Iris pigment epithelial cell (primary cell): ENCODE results near the gene EPHX1.
"Not testable (repeated sequence)": the region's sequence is repeated elsewhere in the genome, so short reads cannot be mapped to it uniquely, and the experiment has no call there.

ENCODE experiments used
- DNase-seq: peaks from one replicate; pipeline ENCODE4 v3.0.0-alpha.2; 2011; ENCODE audit warnings: low read depth

EPHX1 gene

DNA sequence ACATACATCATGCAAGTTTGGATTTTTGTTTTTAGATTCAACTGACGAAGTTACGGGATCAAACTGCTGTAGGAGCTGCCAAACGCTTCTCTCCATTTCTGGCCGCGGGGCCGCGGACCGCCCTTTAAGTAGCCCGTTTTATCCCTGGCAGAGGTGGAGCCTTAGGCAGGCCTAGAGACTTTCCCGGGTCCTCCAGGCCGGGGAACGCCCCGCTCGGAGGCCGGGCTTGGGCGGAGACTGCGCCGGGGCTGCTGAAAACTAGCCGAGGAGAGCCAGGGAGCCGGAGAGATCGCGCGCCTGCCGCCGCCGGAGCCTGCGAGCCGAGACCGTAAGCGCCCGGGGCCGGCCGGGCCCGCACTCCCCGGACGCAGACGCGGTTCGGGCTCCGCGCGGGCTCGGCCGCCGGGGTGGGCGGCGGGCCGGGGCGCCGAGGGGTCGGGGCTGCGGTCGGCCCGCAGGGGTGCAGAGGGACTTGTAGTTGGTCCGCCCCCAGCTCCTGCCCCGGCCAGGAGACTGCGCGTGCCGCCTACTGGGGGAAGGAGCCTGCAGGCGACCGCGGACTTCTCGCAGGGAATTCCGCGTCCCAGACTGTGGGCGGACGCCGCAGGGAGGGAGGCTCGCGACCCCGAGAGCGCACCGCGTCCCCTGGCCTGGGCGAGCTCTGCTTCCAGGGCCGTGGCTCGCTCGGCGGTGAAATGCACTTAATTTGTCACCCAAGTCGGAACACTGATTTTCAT, at the start of gene EPHX1:
Gene EPHX1, plus strand, starts transcription at position 283 of the 737 bp plus-strand sequence. CDS start 18,606 bp downstream, outside the sequence.
- peak; percentile 91 for DNase-seq

DNA sequence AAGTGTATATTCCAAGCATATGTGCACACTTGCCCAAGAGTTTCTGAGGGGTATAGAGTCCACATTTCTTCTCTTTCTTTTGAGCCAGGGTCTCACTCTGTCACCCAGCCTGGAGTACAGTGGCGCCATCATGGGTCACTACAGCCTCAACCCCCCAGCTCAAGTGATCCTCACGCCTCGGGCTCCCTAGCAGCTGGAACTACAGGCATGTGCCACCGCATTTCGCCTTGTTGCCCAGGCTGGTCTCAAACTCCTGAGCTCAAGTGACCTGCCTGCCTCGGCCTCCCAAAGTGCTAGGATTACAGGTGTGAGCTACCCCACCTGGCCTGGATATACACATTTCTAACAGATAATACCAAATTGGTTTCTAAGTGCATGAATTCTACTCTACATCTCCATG, 49.4 kb upstream of the EPHX1 start:
- no peak for DNase-seq

DNA sequence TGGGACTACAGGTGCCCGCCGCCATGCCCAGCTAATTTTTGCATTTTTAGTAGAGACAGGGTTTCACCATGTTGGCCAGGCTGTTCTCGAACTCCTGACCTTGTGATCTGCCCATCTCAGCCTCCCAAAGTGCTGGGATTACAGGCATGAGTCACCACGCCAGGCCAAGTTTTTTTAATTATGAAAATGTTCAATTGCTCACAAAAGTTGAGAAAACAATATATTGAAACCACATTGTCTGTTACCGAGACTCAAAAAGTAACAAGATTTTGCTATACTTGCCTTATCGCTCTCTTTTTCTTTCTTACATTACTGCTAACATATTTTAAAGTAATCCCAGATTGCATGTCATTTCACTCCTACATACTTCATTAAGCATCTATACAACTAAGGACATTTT, 48.5 kb upstream of the EPHX1 start:
- not testable (repeated sequence) for DNase-seq

- DNase-seq: peak; percentile 58
These were observed 47.9 kb upstream of the EPHX1 start for GRCh38 chr1:225762002-225762441.

DNA sequence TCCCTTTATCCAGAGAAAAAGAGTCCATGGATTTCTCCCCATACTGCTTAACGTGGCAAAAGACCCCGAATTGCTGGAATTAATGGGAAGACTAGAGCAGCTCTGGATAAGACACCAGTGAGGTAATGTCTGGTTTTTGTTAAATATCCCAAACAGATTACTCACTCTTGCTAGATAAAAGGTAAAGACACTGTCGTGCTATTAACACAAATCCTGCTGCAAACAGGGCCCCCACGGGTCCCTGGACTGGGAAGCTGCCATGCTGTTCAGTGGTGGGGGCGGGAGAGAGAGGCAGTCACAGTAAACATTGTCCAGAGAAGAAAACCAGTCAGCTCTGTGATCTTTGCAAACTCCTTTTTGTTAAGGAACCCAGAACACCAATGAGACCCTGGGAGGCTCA, 47.5 kb upstream of the EPHX1 start:
- DNase-seq: peak; percentile 73

DNA sequence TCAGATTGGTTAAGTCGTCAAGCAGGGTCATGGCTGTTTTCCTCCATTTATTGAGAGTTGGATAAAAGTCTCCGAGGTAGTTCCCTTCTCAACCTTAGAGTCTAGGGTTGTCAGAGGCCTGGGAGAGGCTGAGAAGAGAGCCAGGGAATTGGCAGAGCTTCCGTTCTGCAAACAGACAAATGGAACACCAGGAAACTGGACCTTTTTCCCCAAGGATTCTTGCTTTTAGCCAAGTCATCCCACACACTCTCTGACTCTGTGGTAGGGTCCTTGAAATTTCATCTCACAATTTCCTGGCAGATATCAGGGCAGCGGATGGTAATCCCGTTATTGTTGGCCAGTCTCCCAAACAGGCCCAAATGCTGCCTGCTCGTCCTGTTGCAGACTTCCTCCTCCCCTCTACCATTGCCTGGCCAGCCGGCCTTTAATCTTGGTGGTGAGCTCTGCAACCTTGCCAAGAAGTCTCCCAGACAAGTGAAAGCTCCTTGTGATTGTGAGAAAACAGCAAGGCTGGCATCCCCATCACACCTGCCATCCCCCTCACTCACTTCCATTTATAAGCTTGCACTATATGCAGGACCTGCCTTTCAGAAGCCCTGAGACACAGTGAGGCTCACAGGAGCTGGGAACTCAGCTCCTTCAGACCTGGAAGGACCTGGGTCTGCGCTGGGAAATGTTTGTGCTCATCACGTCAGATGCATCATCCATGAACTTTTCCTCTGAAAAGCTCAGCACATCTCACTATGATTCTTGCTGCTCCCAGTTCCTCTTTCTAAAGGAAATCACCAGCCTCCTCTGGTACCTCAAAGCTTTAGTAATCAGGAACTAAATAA, 46.0 kb upstream of the EPHX1 start:
- peak; percentile 52 for DNase-seq

GRCh38 chr1:225765982-225766674, 43.8 kb upstream of the EPHX1 start:
- no peak for DNase-seq

DNA sequence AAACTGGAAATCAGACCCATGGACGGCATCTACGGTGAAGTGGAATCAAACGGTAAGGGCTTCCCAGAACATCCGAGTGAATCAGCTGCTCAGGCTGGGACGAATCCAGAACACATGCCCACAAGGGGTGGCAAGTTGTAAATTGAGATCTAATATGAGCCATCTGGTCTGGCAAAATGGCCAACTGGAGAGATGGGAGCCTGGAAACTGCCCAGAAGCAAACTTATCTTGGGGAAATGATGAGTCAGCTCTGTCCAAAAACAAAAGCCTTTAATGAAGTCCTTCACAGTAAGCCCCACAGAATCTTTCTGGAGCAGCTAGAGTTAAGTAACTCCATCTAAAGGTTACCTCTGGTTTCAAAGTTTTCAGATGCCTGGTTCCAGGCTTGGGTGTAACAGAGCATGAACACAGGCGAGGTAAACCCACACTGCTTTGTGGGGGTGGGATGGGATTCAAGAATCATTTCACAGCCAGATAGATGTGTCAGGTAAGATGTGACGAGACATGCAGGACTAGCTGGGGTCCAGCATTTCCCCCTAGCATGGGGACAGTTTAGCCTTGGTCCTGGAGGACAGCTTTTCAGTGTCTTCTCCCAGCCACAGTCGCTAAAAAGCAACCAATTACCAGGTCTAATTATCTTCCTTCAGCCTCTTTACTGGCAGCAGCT, 42.8 kb upstream of the EPHX1 start:
- DNase-seq: peak; percentile 93

GRCh38 chr1:225767634-225768540, 42.0 kb upstream of the EPHX1 start:
- DNase-seq: peak; percentile 63

DNA sequence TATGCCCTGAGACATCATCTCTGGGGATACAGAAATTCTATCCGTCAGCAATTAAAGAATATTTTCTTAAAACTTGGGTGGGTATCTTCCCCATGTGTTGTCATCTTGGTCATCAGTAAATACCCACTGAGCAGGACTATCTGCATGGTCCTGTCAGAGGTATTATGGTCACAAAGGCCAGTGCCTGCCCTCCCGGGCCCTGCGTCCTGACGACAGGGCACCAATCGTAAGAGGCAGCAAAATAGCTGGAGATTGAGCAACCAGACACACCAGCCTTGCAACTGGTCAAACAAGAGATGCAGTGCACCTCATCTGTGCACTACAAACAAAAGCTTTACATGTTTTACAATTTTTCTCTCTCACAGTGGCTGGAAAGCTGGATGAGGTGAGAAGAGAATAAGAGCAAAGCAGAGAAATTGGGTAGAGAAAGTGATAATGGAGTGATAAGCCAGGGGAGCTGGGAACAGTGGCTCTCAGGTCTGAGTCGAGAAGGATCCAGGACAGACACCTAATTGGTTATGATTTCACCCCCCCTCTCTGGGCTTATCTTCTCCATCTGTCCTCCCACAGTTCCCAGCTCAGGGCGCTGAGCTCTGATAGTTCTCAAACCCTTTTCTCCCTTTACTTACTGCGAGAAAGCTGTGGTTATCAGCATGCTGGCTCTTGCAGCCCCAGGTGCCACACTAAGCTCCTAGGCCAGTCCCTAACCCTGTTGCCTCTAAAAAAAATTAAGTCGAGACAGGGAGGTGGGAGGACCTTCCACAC, 41.1 kb upstream of the EPHX1 start:
- DNase-seq: no peak

GRCh38 chr1:225769687-225770086, 40.2 kb upstream of the EPHX1 start:
- DNase-seq: no peak

DNA sequence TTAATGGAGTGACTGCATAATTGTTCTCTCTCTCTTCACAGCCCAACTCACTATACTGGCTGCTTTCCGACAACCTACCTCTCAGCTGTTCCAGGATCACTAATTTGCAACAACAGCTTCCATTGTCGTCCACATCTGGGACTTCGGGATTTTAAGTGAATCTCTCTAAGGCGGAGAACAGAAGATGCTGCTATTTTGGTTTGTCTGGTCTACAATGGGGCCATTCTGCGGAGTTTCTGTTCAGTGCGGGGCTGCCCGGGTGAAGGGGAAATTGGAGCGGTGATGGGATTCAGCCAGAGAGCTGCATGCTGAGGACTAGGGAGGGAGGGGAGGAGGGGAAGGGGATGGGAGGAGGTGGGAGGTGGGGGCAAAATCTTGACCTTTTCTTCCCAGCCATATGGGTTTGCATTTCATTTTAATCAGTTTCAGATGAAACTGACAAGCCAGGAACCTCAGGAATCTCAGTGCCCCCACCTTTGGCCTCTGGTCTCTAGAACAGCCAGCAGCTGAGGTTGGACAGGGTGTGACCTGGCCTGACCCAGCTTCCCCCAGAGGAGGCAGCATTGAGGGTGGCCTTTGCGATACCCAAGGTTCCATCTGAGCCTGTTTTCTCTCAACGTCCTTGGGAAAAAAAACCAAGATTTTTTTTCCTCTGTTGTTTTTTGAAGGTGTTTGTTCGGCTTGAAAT, 39.2 kb upstream of the EPHX1 start:
- no peak for DNase-seq

DNA sequence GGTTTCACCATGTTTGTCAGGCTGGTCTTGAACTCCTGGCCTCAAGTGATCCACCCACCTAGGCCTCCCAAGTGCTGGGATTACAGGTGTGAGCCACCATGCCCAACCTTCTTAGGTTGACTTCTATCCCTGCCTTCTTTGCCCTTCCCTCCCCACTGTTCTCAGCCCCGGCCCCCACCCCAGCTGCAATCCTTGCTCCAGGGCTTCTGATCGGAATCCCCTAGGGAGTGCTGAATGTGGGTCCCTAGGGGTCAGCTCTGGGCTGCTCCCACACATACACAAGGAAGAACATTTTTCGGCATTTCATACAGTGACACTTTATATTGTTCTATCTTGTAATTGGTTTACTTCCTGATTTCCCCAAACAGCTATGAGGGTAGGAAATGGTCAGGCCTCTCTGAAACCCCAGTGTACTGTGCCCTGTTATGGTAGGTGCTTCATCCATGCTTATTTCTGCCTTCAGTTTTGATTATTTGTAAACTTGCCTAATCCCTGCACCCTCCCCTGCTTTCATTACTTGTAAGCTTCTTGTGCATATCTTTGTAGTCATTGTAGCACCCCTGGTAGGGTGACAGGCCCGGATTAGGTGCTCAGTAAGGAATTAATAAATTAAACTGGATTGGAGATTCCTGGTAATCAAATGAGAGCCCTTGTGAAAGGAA, 38.1 kb upstream of the EPHX1 start:
- no peak for DNase-seq

GRCh38 chr1:225772323-225772768, 37.6 kb upstream of the EPHX1 start:
- peak; percentile 89 for DNase-seq

DNA sequence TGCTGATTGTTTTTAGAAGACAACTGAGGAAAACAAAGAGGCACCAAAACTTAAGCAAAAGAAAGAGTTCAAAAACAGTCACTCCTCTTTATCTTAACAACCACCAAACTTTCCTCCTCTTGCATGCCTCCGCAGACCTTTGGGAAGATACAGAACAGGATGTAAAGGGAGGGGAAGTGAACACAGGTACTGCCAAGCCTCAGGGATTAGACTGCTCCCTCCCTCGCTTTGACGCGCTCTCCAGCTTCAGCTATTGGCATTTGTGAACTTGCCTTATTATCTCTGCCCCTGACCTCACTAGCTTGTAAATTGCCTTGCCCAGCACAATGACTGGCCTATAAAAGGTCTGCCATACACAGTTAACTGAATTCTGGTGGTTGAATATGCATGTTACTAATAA, 37.1 kb upstream of the EPHX1 start:
- peak; percentile 14 for DNase-seq

- no peak for DNase-seq
These were observed 35.4 kb upstream of the EPHX1 start for GRCh38 chr1:225774281-225775147.

GRCh38 chr1:225776294-225776693, 33.6 kb upstream of the EPHX1 start:
- DNase-seq: no peak

GRCh38 chr1:225777058-225777582, 32.8 kb upstream of the EPHX1 start:
- peak; percentile 21 for DNase-seq
